DMS153 treated with DMSO at 0.1 percent for 48 hours (cell line): Measurements from ENCODE around the gene PDE7B.
"Not testable (repeated sequence)": the region's sequence is repeated elsewhere in the genome, so short reads cannot be mapped to it uniquely, and the experiment has no call there.

Experiments used
- DNase-seq: peaks from one replicate; lab custom pipeline; 2025; ENCODE audit not compliant: unreplicated experiment; lab: John Stamatoyannopoulos, UW

Gene PDE7B

GRCh38 chr6:135842618-135843392 is 8.7 kb upstream of the PDE7B start:
- no peak for DNase-seq

GRCh38 chr6:135850882-135851281 is 619 bp upstream of the PDE7B start:
- no peak for DNase-seq

- DNase-seq: no peak
Observed at GRCh38 chr6:135852746-135853145, 1.2 kb downstream of the PDE7B start.

- no peak for DNase-seq
Observed at GRCh38 chr6:135853227-135853626, 1.7 kb downstream of the PDE7B start.

GRCh38 chr6:135853986-135854385 is 2.5 kb downstream of the PDE7B start:
- no peak for DNase-seq

GRCh38 chr6:135854799-135855198 is 3.3 kb downstream of the PDE7B start:
- DNase-seq: no peak

- DNase-seq: no peak
Observed at GRCh38 chr6:135858931-135859330, 7.4 kb downstream of the PDE7B start.

- no peak for DNase-seq
Observed at GRCh38 chr6:135860361-135860760, 8.9 kb downstream of the PDE7B start.

GRCh38 chr6:135861189-135861588 is 9.7 kb downstream of the PDE7B start:
- no peak for DNase-seq

- not testable (repeated sequence) for DNase-seq
Observed at GRCh38 chr6:135864929-135865328, 13.4 kb downstream of the PDE7B start.

- DNase-seq: no peak
Observed at GRCh38 chr6:135866445-135867123, 15.1 kb downstream of the PDE7B start.

- no peak for DNase-seq
Observed at GRCh38 chr6:135867332-135867731, 15.8 kb downstream of the PDE7B start.

- no peak for DNase-seq
Observed at GRCh38 chr6:135869857-135870256, 18.4 kb downstream of the PDE7B start.

GRCh38 chr6:135870722-135871121 is 19.2 kb downstream of the PDE7B start:
- DNase-seq: no peak

GRCh38 chr6:135871296-135871695 is 19.8 kb downstream of the PDE7B start:
- DNase-seq: no peak

- no peak for DNase-seq
Observed at GRCh38 chr6:135871878-135872277, 20.4 kb downstream of the PDE7B start.

GRCh38 chr6:135875446-135875845 is 23.9 kb downstream of the PDE7B start:
- DNase-seq: no peak

GRCh38 chr6:135876058-135876457 is 24.6 kb downstream of the PDE7B start:
- DNase-seq: no peak

GRCh38 chr6:135877666-135878065 is 26.2 kb downstream of the PDE7B start:
- no peak for DNase-seq

GRCh38 chr6:135880066-135880972 is 28.8 kb downstream of the PDE7B start:
- no peak for DNase-seq

GRCh38 chr6:135883045-135883444 is 31.5 kb downstream of the PDE7B start:
- DNase-seq: no peak

GRCh38 chr6:135883536-135883935 is 32.0 kb downstream of the PDE7B start:
- DNase-seq: no peak
